Keratinocyte (primary cell): ENCODE results near the gene LAMTOR5. TPM values are rescaled to one million over a fixed set of nuclear protein-coding genes. Genes with fewer than 3 reads are reported as not detected.

Experiments used
- DNase-seq: peaks from one replicate; pipeline ENCODE4 v3.0.0-alpha.2; 2011; ENCODE audit warnings: low read depth, missing footprints, low spot score
- FAIRE-seq: peaks from 2 replicates; lab custom pipeline; 2011; peaks lifted over from hg19 to GRCh38; lab: Jason Lieb, UNC
- H2AFZ ChIP-seq: 2 replicates; pipeline ENCODE4 v1.6.0; 2012; ENCODE audit warnings: low read length, control low read depth, inconsistent platforms; ENCODE audit not compliant: control insufficient read depth
- H3K27ac ChIP-seq: 2 replicates; pipeline ENCODE4 v1.5.1; 2011; ENCODE audit warnings: low read length; ENCODE audit not compliant: control insufficient read depth, insufficient read depth
- H3K27me3 ChIP-seq: 3 replicates; pipeline ENCODE4 v1.6.0; 2011; ENCODE audit warnings: low read length; ENCODE audit not compliant: control insufficient read depth, insufficient read depth; ENCODE audit errors: extremely low read depth
- H3K36me3 ChIP-seq, 2 experiments: 2 replicates in 1 of 2; 3 replicates in 1 of 2; pipeline ENCODE4 v1.5.1; 2011; ENCODE audit warnings: low read length in 2 of 2, mild to moderate bottlenecking in 1 of 2; ENCODE audit not compliant: control insufficient read depth in 2 of 2, insufficient read depth in 2 of 2; ENCODE audit errors: extremely low read depth in 1 of 2
- H3K4me1 ChIP-seq: 3 replicates; pipeline ENCODE4 v1.5.1; 2011; ENCODE audit warnings: low read length; ENCODE audit not compliant: control insufficient read depth, insufficient read depth; ENCODE audit errors: extremely low read depth
- H3K4me2 ChIP-seq: 3 replicates; pipeline ENCODE4 v1.6.0; 2011; ENCODE audit warnings: low read depth, low read length; ENCODE audit not compliant: control insufficient read depth, insufficient read depth; ENCODE audit errors: extremely low read depth
- H3K4me3 ChIP-seq, 3 experiments: fragments of 200-600 bp in 1 of 3; sonication (generic) in 1 of 3; 2 replicates in 2 of 3; 3 replicates in 1 of 3; pipeline ENCODE4 v1.5.1; 2011 to 2016; ENCODE audit warnings: low read length in 3 of 3, mild to moderate bottlenecking in 3 of 3, control low read depth in 2 of 3, inconsistent platforms in 1 of 3, low read depth in 1 of 3, mixed read lengths in 1 of 3, mixed run types in 1 of 3, moderate library complexity in 1 of 3; ENCODE audit not compliant: control insufficient read depth in 2 of 3, insufficient read depth in 2 of 3; ENCODE audit errors: extremely low read depth in 1 of 3
- H3K79me2 ChIP-seq: 2 replicates; pipeline ENCODE4 v1.6.0; 2012; ENCODE audit warnings: low read length; ENCODE audit not compliant: control insufficient read depth, insufficient read depth
- H3K9ac ChIP-seq: 3 replicates; pipeline ENCODE4 v1.6.0; 2011; ENCODE audit warnings: low read length; ENCODE audit not compliant: control insufficient read depth, insufficient read depth; ENCODE audit errors: extremely low read depth
- H3K9me1 ChIP-seq: 3 replicates; pipeline ENCODE4 v1.6.0; 2011; ENCODE audit warnings: low read length; ENCODE audit not compliant: control insufficient read depth, insufficient read depth; ENCODE audit errors: extremely low read depth
- H3K9me3 ChIP-seq: 2 replicates; pipeline ENCODE4 v1.5.1; 2012; ENCODE audit warnings: low read depth, low read length; ENCODE audit not compliant: control insufficient read depth
- H4K20me1 ChIP-seq: 3 replicates; pipeline ENCODE4 v1.6.0; 2011; ENCODE audit warnings: low read length; ENCODE audit not compliant: control insufficient read depth, insufficient read depth; ENCODE audit errors: extremely low read depth
- CTCF ChIP-seq, 3 experiments: IDR thresholded peaks in 1 of 3; conservative IDR thresholded peaks in 1 of 3; optimal IDR thresholded peaks in 1 of 3; 2 replicates in 2 of 3; 3 replicates in 1 of 3; pipeline versions ENCODE3 to v1.5.1; 2011; ENCODE audit warnings: low read length in 3 of 3, mild to moderate bottlenecking in 3 of 3, moderate library complexity in 2 of 3, control low read depth in 1 of 3, inconsistent platforms in 1 of 3; ENCODE audit not compliant: insufficient read depth in 2 of 3; ENCODE audit errors: extremely low read depth in 1 of 3
- EZH2 ChIP-seq: IDR thresholded peaks from one replicate; pipeline ENCODE4 v1.6.1; 2012; ENCODE audit warnings: inconsistent platforms, mild to moderate bottlenecking, low read length, moderate library complexity
- dilution Hi-C: fragments of 300-500 bp; cut with MboI; formaldehyde crosslinking; loops from one replicate; pipeline ENCODE4 v1.7.0; 2020; ENCODE audit warnings: low sequenced_read_pairs; ENCODE audit not compliant: extremely low pct_ligation_motif_present
- polyA plus RNA-seq, 5 experiments: library from polyadenylated mRNA; depleted of rRNA in 3 of 5; stranded (reverse) in 3 of 5; stranded (forward) in 1 of 5; unstranded in 1 of 5; fragments of >200 nt; gene quantifications; 1 replicate in 1 of 5; 2 replicates in 3 of 5; 3 replicates in 1 of 5; pipeline versions ENCODE4 v1.2.1 to v1.2.3, GENCODE V29; 2011 to 2012; ENCODE audit warnings: missing spikeins in 2 of 5, low read depth in 1 of 5, low replicate concordance in 1 of 5

The LAMTOR5 gene
- polyA plus RNA-seq, 1 donor (not counting 4 experiments of a cell fraction or from before 2014, with no cell fraction given): 365 TPM

- DNase-seq (no peak), FAIRE-seq (no peak)
- Histone ChIP-seq H3K79me2 (no peaks in the 10 kb centered on the region), H3K4me3 (no peak overlapping the region), H3K9ac (no peak overlapping the region), H3K27ac (peak overlapping the region; percentile 30), H3K4me1 (peaks cover 18% of the 10 kb centered on the region), H3K9me3 (no peaks in the 10 kb centered on the region), H3K9me1 (no peaks in the 10 kb centered on the region), H3K27me3 (no peaks in the 10 kb centered on the region), H3K36me3 (peaks cover 0 to 12% of the 10 kb centered on the region in 2 experiments), H4K20me1 (no peaks in the 10 kb centered on the region), H2AFZ (no peak overlapping the region), H3K4me2 (no peak overlapping the region)
- no peak for TF ChIP-seq CTCF (optimal IDR thresholded peaks at IDR 0.05 in 1 of 3, IDR thresholded peaks at IDR 0.05 in 1 of 3, conservative IDR thresholded peaks at IDR 0.05 in 1 of 3; ENCODE audit: extremely low read depth in 1 of 3, insufficient read depth in 2 of 3, low read length in 3 of 3)
- TF ChIP-seq EZH2: no peak
- dilution Hi-C loops: no loop called here
Observed at GRCh38 chr1:110393286-110393685, 14.2 kb downstream of the LAMTOR5 start.

GRCh38 chr1:110390692-110391245, 16.7 kb downstream of the LAMTOR5 start, which contains the start of gene SLC16A4:
Gene SLC16A4 (minus strand): TSS chr1:110391026. CDS start chr1:110389323, 1,703 bp downstream.
- Histone ChIP-seq H4K20me1 (no peaks in the 10 kb centered on the region), H3K4me2 (no peak within 1 kb of the TSS)

More at GRCh38 chr1:110390692-110391245, 16.7 kb downstream of the LAMTOR5 start, which contains the start of gene SLC16A4:
- Histone ChIP-seq H3K9me3 (no peaks in the 10 kb centered on the region), H3K9me1 (no peaks in the 10 kb centered on the region), H3K36me3 (peaks cover 0 to 7% of the 10 kb centered on the region in 2 experiments), H3K9ac (no peak within 1 kb of the TSS), H3K4me3 (no peak within 1 kb of the TSS), H3K4me1 (peaks cover 18% of the 10 kb centered on the region), H3K27me3 (no peaks in the 10 kb centered on the region), H3K27ac (no peak within 1 kb of the TSS), H2AFZ (no peak within 1 kb of the TSS), H3K79me2 (no peaks in the 10 kb centered on the region)
- dilution Hi-C loops: no loop called here
- no peak for TF ChIP-seq CTCF (optimal IDR thresholded peaks at IDR 0.05 in 1 of 3, IDR thresholded peaks at IDR 0.05 in 1 of 3, conservative IDR thresholded peaks at IDR 0.05 in 1 of 3; ENCODE audit: extremely low read depth in 1 of 3, insufficient read depth in 2 of 3, low read length in 3 of 3)
- TF ChIP-seq EZH2: no peak
- FAIRE-seq (no peak), DNase-seq (no peak)
